Activated naive CD8-positive, alpha-beta T cell treated with anti-CD3 and anti-CD28 coated beads, Interleukin-2, amount 50 U/mL, for 24 hours (primary cell): Measurements from ENCODE around the gene RPL37A.

Experiments used
- ATAC-seq: fragments of 150-1000 bp; cut with Tn5 transposase; one replicate; pipeline ENCODE4 v1.10.0; 2021
- DNase-seq: peaks from one replicate; pipeline ENCODE4 v3.0.0; 2021
- H3K27ac Mint-ChIP-seq: one replicate; pipeline ENCODE4 v1.8.0; 2021; ENCODE audit warnings: mild to moderate bottlenecking, mixed read lengths
- H3K27me3 Mint-ChIP-seq: one replicate; pipeline ENCODE4 v1.8.0; 2021; ENCODE audit warnings: mixed read lengths
- H3K36me3 Mint-ChIP-seq: one replicate; pipeline ENCODE4 v1.8.0; 2021; ENCODE audit warnings: low read depth, mixed read lengths
- H3K4me1 Mint-ChIP-seq: one replicate; pipeline ENCODE4 v1.8.0; 2021; ENCODE audit warnings: mixed read lengths
- H3K4me3 Mint-ChIP-seq: one replicate; pipeline ENCODE4 v1.8.0; 2021; ENCODE audit warnings: mild to moderate bottlenecking, moderate library complexity, mixed read lengths
- H3K9me3 Mint-ChIP-seq: one replicate; pipeline ENCODE4 v1.8.0; 2021; ENCODE audit warnings: mixed read lengths

Gene RPL37A

GRCh38 chr2:216499641-216500218 is 1.1 kb downstream of the RPL37A start:
- H3K4me3 Mint-ChIP-seq: peak overlapping the region; percentile 97
- peaks cover 65% of the 10 kb centered on the region for H3K36me3 Mint-ChIP-seq
- H3K4me1 Mint-ChIP-seq: peaks cover 60% of the 10 kb centered on the region
- DNase-seq (no peak), ATAC-seq (no peak)
- no peaks in the 10 kb centered on the region for H3K9me3 Mint-ChIP-seq
- no peaks in the 10 kb centered on the region for H3K27me3 Mint-ChIP-seq
- peak overlapping the region; percentile 100 for H3K27ac Mint-ChIP-seq

GRCh38 chr2:216500572-216500971 is 1.9 kb downstream of the RPL37A start:
- H3K36me3 Mint-ChIP-seq: peaks cover 73% of the 10 kb centered on the region
- H3K9me3 Mint-ChIP-seq: no peaks in the 10 kb centered on the region
- H3K4me1 Mint-ChIP-seq: peaks cover 59% of the 10 kb centered on the region

GRCh38 chr2:216501854-216502253 is 3.2 kb downstream of the RPL37A start:
- ATAC-seq: no peak
- Mint-ChIP-seq H3K27ac (peak overlapping the region; percentile 100), H3K36me3 (peaks cover 81% of the 10 kb centered on the region), H3K9me3 (no peaks in the 10 kb centered on the region), H3K4me1 (peaks cover 49% of the 10 kb centered on the region), H3K27me3 (no peaks in the 10 kb centered on the region), H3K4me3 (peak overlapping the region; percentile 97)
- no peak for DNase-seq

More at GRCh38 chr2:216500572-216500971, 1.9 kb downstream of the RPL37A start:
- Mint-ChIP-seq H3K27me3 (no peaks in the 10 kb centered on the region), H3K27ac (peak overlapping the region; percentile 100), H3K4me3 (peak overlapping the region; percentile 97)
- ATAC-seq: no peak
- DNase-seq: no peak

DNA sequence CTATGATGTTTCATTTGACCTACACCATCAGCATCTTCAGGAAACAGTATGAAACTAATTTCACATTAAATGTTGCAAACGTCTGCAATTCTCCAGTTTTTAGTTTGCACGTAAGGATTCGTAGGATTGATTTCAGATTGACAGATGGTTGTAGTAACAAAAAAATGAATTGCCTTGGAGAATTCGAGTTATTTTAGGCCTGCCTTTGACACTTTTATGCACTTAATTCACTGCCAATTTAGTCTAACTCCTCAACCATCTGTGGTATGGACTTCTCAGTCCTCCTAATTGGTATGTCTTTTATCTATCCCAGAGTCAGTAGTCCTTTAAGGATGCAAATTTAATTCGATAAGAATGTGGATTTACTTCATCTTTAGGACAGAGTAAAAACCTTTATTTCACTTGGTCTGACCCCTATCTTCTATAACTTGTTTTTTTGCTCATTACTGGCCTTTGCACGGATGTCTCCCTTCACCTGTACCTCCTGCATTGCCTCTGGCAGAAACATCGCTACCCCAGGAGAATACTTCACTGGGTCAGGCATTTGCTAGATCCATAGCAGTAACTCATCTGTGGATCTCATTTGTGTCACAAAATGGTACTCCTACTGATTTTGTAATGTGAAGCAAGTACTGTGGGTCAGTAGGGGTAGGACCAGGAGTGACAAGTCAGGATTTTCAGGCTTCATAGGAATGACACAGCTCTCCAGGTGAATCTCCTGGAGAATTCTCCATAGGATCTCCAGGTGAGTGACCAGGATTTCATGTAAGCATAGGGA is 3.9 kb downstream of the RPL37A start:
- Mint-ChIP-seq H3K27ac (peak overlapping the region; percentile 83), H3K4me1 (peaks cover 44% of the 10 kb centered on the region), H3K9me3 (no peaks in the 10 kb centered on the region), H3K4me3 (peak overlapping the region; percentile 97), H3K36me3 (peaks cover 78% of the 10 kb centered on the region), H3K27me3 (no peaks in the 10 kb centered on the region)
- ATAC-seq (no peak), DNase-seq (no peak)

DNA sequence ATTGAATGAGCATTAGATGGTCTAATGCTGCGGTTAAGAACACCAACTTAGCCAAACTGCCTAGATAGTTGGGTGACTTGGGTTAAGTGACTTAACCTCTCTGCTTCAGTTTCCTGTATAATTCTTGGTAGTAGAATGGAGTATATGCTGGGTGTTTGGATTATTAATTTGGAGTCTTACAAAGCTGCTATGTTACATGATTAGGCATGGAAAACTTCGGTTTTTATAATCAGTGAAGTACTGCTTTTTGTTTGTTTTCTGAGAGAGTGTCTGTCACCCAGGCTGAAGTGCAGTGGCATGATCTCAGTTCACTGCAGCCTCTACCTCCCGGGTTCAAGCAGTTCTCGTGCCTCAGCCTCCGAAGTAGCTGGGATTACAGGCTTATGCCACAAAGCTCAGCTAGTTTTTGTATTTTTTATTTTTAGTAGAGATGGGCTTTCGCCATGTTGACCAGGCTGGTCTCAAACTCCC is 4.5 kb downstream of the RPL37A start:
- H3K36me3 Mint-ChIP-seq: peaks cover 77% of the 10 kb centered on the region

GRCh38 chr2:216503697-216504375 is 5.2 kb downstream of the RPL37A start:
- Mint-ChIP-seq H3K27me3 (no peaks in the 10 kb centered on the region), H3K9me3 (no peaks in the 10 kb centered on the region), H3K4me1 (peaks cover 38% of the 10 kb centered on the region), H3K27ac (peak overlapping the region; percentile 83), H3K4me3 (peak overlapping the region; percentile 97), H3K36me3 (peaks cover 75% of the 10 kb centered on the region)
- DNase-seq: no peak
- no peak for ATAC-seq

More for the DNA sequence above, 4.5 kb downstream of the RPL37A start:
- Mint-ChIP-seq H3K4me1 (peaks cover 38% of the 10 kb centered on the region), H3K9me3 (no peaks in the 10 kb centered on the region), H3K27me3 (no peaks in the 10 kb centered on the region), H3K27ac (peak overlapping the region; percentile 83), H3K4me3 (peak overlapping the region; percentile 97)
- no peak for ATAC-seq
- DNase-seq: no peak

DNA sequence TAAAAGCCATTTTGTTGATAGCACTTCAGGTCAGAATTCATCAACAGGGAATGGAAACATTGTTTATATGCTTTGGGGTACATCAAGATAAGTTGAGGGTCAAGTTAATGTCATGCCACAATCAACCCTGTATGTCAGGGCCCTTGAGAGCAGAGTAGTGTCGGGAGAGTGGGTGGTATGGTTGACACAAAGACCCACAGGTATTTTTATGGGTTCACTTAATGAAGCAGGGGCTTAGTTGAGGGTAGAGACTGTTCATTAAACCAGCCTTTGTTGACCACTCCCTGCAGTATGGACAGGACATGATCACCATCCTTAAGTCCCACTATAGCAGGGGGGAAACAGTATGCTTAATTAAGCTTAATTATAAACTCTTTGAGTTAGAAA is 5.7 kb downstream of the RPL37A start:
- no peaks in the 10 kb centered on the region for H3K9me3 Mint-ChIP-seq
- DNase-seq: no peak
- peaks cover 70% of the 10 kb centered on the region for H3K36me3 Mint-ChIP-seq
- H3K27me3 Mint-ChIP-seq: no peaks in the 10 kb centered on the region
- ATAC-seq: no peak
- peak overlapping the region; percentile 62 for H3K27ac Mint-ChIP-seq
- peak overlapping the region; percentile 1 for H3K4me3 Mint-ChIP-seq
- H3K4me1 Mint-ChIP-seq: peaks cover 38% of the 10 kb centered on the region

- Mint-ChIP-seq H3K27me3 (no peaks in the 10 kb centered on the region), H3K27ac (peak overlapping the region; percentile 11), H3K9me3 (no peaks in the 10 kb centered on the region), H3K4me3 (no peak overlapping the region), H3K4me1 (peaks cover 31% of the 10 kb centered on the region), H3K36me3 (peaks cover 59% of the 10 kb centered on the region)
- DNase-seq (no peak), ATAC-seq (no peak)
These were observed 6.8 kb downstream of the RPL37A start for GRCh38 chr2:216505133-216506106.

DNA sequence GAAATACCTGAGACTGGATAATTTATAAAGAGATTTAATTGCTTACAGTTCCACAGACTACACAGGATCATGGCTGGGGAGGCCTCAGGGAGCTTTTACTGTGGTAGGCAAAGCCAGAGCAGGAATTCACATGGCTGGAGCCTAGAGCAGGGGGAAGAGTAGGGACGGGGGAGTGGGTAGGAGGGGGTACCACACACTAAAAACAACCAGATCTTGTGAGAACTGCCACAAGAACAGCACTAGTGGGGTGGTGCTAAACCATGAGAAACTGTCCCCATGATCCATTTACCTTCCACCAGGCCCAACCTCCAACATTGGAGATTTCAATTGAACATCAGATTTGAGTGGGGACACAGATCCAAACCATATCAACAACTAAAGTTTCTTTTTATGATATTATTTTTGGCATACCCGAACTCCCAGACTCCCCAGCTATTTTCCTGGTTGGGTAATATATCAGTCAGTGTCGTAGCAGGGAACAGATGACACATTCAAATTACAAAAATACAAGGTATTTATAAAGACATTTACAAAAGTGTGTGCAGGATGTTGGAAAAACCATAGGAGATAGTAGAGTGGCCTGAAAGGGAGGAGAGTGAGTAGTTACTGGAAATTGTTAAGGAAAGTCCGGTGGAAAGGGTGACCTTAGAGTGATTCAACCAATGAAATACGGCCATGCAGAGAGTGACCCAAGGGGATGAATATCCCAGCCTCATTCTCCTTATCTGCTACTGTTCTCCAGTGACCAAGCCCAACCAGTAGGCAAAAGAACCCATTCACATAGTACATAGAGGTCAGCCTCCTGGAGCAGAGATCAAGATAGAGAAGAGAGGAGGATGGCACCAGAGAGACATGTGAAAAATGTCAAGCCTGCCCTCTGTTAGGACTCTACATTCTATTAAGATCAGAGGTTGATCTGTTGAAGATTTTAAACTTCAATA is 8.8 kb downstream of the RPL37A start:
- DNase-seq: no peak
- H3K27me3 Mint-ChIP-seq: no peaks in the 10 kb centered on the region
- H3K27ac Mint-ChIP-seq: no peak overlapping the region
- H3K36me3 Mint-ChIP-seq: peaks cover 39% of the 10 kb centered on the region
- peaks cover 15% of the 10 kb centered on the region for H3K4me1 Mint-ChIP-seq
- H3K9me3 Mint-ChIP-seq: no peaks in the 10 kb centered on the region
- no peak overlapping the region for H3K4me3 Mint-ChIP-seq
- peak; percentile 29 for ATAC-seq

DNA sequence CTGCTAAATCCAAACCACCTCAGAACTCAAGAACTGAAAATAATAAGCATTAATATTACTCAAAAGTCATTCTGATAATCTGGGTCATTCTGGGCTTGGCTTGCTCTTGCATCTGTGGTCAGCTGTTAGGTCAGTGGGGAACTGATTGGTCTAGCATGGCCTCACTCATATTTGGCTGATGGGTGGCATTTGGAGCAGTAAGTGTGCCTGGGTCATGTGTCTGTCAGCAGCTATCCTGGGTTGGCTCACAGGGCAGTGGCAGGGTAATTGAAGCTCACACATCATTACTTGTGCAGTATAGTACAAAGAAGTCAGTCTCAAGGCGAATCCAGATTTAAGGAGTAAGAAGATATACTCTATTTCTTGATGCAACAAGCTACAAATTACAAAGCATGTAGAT is 9.6 kb downstream of the RPL37A start:
- Mint-ChIP-seq H3K36me3 (peaks cover 31% of the 10 kb centered on the region), H3K4me1 (peaks cover 8% of the 10 kb centered on the region), H3K4me3 (no peak overlapping the region), H3K27ac (no peak overlapping the region), H3K9me3 (no peaks in the 10 kb centered on the region), H3K27me3 (no peaks in the 10 kb centered on the region)
- ATAC-seq (no peak), DNase-seq (no peak)

GRCh38 chr2:216516730-216517350 is 18.2 kb downstream of the RPL37A start:
- no peaks in the 10 kb centered on the region for H3K9me3 Mint-ChIP-seq
- no peak for ATAC-seq
- H3K4me3 Mint-ChIP-seq: no peak overlapping the region
- H3K27me3 Mint-ChIP-seq: no peaks in the 10 kb centered on the region
- H3K4me1 Mint-ChIP-seq: no peaks in the 10 kb centered on the region
- H3K27ac Mint-ChIP-seq: no peak overlapping the region
- no peaks in the 10 kb centered on the region for H3K36me3 Mint-ChIP-seq
- no peak for DNase-seq

DNA sequence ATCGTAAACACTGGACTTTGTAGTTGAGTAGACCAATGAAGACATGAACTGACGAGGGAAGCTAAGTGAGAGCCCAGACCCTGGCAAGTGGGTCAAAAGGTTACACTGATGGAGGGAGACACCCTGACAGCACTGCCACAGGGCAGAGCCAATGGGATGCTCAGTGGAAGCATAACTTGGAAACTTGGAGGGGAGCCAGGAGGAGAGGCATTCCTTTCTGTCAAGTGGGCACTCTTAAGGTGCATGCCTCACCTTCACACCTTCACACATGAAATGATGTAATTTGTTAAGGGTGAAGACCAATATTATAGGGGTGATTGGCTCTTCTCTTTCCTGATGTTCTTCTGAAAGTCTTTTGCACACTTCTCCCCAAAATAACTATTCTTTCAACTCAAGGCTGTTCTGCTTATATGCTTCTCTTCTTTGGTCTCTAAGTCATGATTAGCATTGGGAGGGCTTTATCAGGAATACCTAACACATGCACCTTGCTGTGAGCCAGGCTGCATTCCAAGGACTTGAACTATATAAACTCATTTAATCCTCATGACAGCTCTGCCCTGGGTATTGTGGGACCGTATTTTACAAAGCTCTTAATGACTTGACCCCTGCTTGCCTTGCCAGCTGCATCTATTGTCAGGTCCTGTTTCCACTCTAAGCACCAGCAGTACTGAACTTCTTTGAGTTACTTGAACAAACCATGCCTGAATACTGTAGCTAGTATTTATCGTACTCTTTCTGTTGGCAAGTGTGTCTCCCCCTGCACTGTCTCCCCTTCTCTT is 19.0 kb downstream of the RPL37A start:
- Mint-ChIP-seq H3K4me3 (no peak overlapping the region), H3K27ac (no peak overlapping the region), H3K36me3 (no peaks in the 10 kb centered on the region), H3K27me3 (no peaks in the 10 kb centered on the region), H3K4me1 (no peaks in the 10 kb centered on the region), H3K9me3 (no peaks in the 10 kb centered on the region)
- no peak for DNase-seq
- no peak for ATAC-seq
